Ovary (tissue), 3 donors: ENCODE results near the gene TYMS.

Source experiments
- CTCF ChIP-seq, 3 donors: fragments of 450-650 bp in 2 of 3; fragments of 200-600 bp in 1 of 3; IDR thresholded peaks; one replicate each; pipeline versions ENCODE4 v1.5.1 to v1.8.0; 2016 to 2022; ENCODE audit warnings: antibody characterized with exemption in 3 of 3, mild to moderate bottlenecking in 1 of 3
- EP300 ChIP-seq: sonication (generic); formaldehyde crosslinking; IDR thresholded peaks from one replicate; pipeline ENCODE4 v1.6.1; 2017; ENCODE audit warnings: antibody characterized with exemption
- POLR2A ChIP-seq: fragments of 450-650 bp; IDR thresholded peaks from one replicate; pipeline ENCODE4 v1.6.1; 2017; ENCODE audit warnings: antibody characterized with exemption, mild to moderate bottlenecking, moderate library complexity
- donor health status: DM: no; HTN: no; CAD: no.

DNA sequence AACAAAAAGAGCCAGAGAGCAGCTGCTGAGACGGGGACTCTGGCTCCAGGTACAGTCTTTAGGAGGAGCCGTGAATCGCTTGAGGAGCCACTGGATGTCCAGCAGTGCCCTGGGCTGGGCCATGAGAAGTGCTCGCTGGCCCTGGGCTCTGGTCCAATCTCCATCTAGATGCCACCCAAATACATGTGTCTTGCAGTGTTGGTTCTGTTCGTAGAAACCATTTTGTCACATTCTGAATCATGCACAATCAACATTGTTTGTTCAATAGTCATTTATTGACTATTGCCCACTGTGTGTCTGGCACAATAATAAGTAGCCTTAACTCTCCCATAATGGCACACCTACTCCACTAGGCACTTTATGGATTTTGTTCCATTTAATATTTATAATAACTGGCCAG lies 26.1 kb downstream of the TYMS start:
- TF ChIP-seq CTCF (IDR thresholded peaks at IDR 0.05) (no peak), EP300 (no peak), POLR2A (no peak)
